VCaP (cell line): ENCODE data around the gene TENT4A.
A peak's percentile ranks its signal among the peaks of the same experiment; 100 is the strongest.

Experiments
- H3K27ac ChIP-seq: fragments of 450-650 bp; 2 replicates; pipeline ENCODE4 v1.5.1; 2017
- CTCF ChIP-seq: fragments of 450-650 bp; conservative IDR thresholded peaks from 2 replicates; pipeline ENCODE4 v1.5.1; 2017; ENCODE audit warnings: mild to moderate bottlenecking, moderate library complexity

Gene TENT4A

GRCh38 chr5:6700074-6700684 is 13.1 kb upstream of the TENT4A start:
- H3K27ac ChIP-seq: no peak overlapping the region
- no peak for TF ChIP-seq CTCF

GRCh38 chr5:6700685-6701355 is 12.4 kb upstream of the TENT4A start:
- no peak overlapping the region for H3K27ac ChIP-seq
- TF ChIP-seq CTCF: no peak

GRCh38 chr5:6701491-6701890 is 11.7 kb upstream of the TENT4A start:
- no peak for TF ChIP-seq CTCF
- no peak overlapping the region for H3K27ac ChIP-seq

GRCh38 chr5:6702633-6703032 is 10.6 kb upstream of the TENT4A start:
- H3K27ac ChIP-seq: no peak overlapping the region
- no peak for TF ChIP-seq CTCF

GRCh38 chr5:6703806-6704205 is 9.4 kb upstream of the TENT4A start:
- H3K27ac ChIP-seq: peak overlapping the region; percentile 49
- no peak for TF ChIP-seq CTCF

- TF ChIP-seq CTCF: no peak
- H3K27ac ChIP-seq: peak overlapping the region; percentile 49
These were observed 8.8 kb upstream of the TENT4A start for GRCh38 chr5:6704361-6704851.

GRCh38 chr5:6705088-6705487 is 8.1 kb upstream of the TENT4A start:
- no peak for TF ChIP-seq CTCF
- no peak overlapping the region for H3K27ac ChIP-seq
